K562 (cell line): ENCODE data around the gene MATN1. TPM values are rescaled to one million over a fixed set of nuclear protein-coding genes. Genes with fewer than 3 reads are reported as not detected.

ENCODE experiments used
- CAMTA2 ChIP-seq: fragments of 250-450 bp; sonication (Bioruptor Pico); conservative IDR thresholded peaks from 2 replicates; pipeline ENCODE4 v1.5.1; 2022
- ELF4 ChIP-seq: fragments of 450-650 bp; formaldehyde crosslinking; IDR thresholded peaks from 2 replicates; pipeline ENCODE4 v1.4.0; 2022; ENCODE audit warnings: missing genetic modification characterization
- FOXA1 ChIP-seq: fragments of 450-650 bp; IDR thresholded peaks from 2 replicates; pipeline ENCODE4 v1.6.1; 2016; ENCODE audit warnings: mild to moderate bottlenecking, borderline replicate concordance
- FUS ChIP-seq: fragments of 200-400 bp; formaldehyde crosslinking; optimal IDR thresholded peaks from 2 replicates; pipeline ENCODE3; 2017; ENCODE audit warnings: low read depth, low read length
- GTF2A2 ChIP-seq: IDR thresholded peaks from 2 replicates; pipeline ENCODE4 v1.6.1; 2016; ENCODE audit warnings: mild to moderate bottlenecking, missing genetic modification characterization, missing compliant biosample characterization
- MAZ ChIP-seq, 2 experiments: fragments of 450-650 bp in 1 of 2; sonication (generic) in 1 of 2; formaldehyde crosslinking; IDR thresholded peaks in 1 of 2; conservative IDR thresholded peaks in 1 of 2; 2 replicates each; pipeline versions ENCODE4 v1.4.0 to v1.5.0; 2020; ENCODE audit warnings: mild to moderate bottlenecking in 1 of 2, missing genetic modification reagents in 1 of 2
- MECOM ChIP-seq: fragments of 250-450 bp; sonication (Bioruptor Pico); IDR thresholded peaks from 2 replicates; pipeline ENCODE4 v1.8.0; 2022; ENCODE audit warnings: inconsistent platforms
- NFRKB ChIP-seq: fragments of 450-650 bp; IDR thresholded peaks from 2 replicates; pipeline ENCODE4 v1.6.1; 2016; ENCODE audit warnings: low read depth
- NFXL1 ChIP-seq: fragments of 450-650 bp; formaldehyde crosslinking; IDR thresholded peaks from 2 replicates; pipeline ENCODE4 v1.4.0; 2021; ENCODE audit warnings: mild to moderate bottlenecking
- POU5F1 ChIP-seq: fragments of 150-350 bp; IDR thresholded peaks from 2 replicates; pipeline ENCODE4 v1.6.1; 2014; ENCODE audit warnings: borderline replicate concordance, low read length, low read depth, mild to moderate bottlenecking; ENCODE audit not compliant: partially characterized antibody
- SPI1 ChIP-seq: IDR thresholded peaks from 2 replicates; pipeline ENCODE4 v1.6.1; 2011; ENCODE audit warnings: low read depth, low read length, control low read depth, borderline replicate concordance
- ZBTB17 ChIP-seq: fragments of 450-650 bp; formaldehyde crosslinking; IDR thresholded peaks from 2 replicates; pipeline ENCODE4 v1.4.0; 2020; ENCODE audit warnings: mild to moderate bottlenecking
- ZKSCAN1 ChIP-seq: fragments of 150-350 bp; IDR thresholded peaks from 2 replicates; pipeline ENCODE4 v1.6.1; 2016; ENCODE audit warnings: low read depth, low read length
- ZNF239 ChIP-seq: fragments of 250-450 bp; sonication (Bioruptor Pico); IDR thresholded peaks from 2 replicates; pipeline ENCODE4 v1.4.0; 2020; ENCODE audit warnings: mild to moderate bottlenecking
- ZNF324 ChIP-seq: fragments of 250-450 bp; sonication (Bioruptor Pico); IDR thresholded peaks from 2 replicates; pipeline ENCODE4 v1.4.0; 2020; ENCODE audit warnings: mild to moderate bottlenecking
- polyA plus RNA-seq, 8 experiments: library from polyadenylated mRNA; depleted of rRNA in 4 of 8; stranded (reverse) in 5 of 8; unstranded in 3 of 8; fragments of >200 nt; fragmentation: Nextera tagmentation in 2 of 8; fragmentation: Illumina TruSeq in 1 of 8; extraction: Ambion mirVana in 2 of 8; extraction: Trizol in 1 of 8; gene quantifications; 2 replicates each; pipeline versions ENCODE4 v1.2.1 to v1.2.3, GENCODE V29; 2011 to 2014; ENCODE audit warnings: inconsistent platforms in 1 of 8, missing spikeins in 1 of 8
- total RNA-seq, 7 experiments: library from RNA; depleted of rRNA in 6 of 7; stranded (reverse); fragments of >200 nt in 6 of 7; fragmentation: Illumina TruSeq in 2 of 7; extraction: Trizol in 2 of 7; gene quantifications; 2 replicates each; pipeline versions ENCODE4 v1.2.1 to v1.2.3, GENCODE V29; 2011 to 2021; ENCODE audit warnings: low replicate concordance in 1 of 7
- TF ChIP-seq, protein P1 (sequence below): fragments of 200-800 bp; sonication (Bioruptor generic); IDR thresholded peaks from 2 replicates; pipeline ENCODE4 v1.6.1; 2017; ENCODE audit warnings: missing genetic modification characterization, missing compliant biosample characterization
- TF ChIP-seq, protein P2 (sequence below): sonication (generic); formaldehyde crosslinking; IDR thresholded peaks from 2 replicates; pipeline ENCODE4 v1.9.0; 2022; ENCODE audit warnings: mild to moderate bottlenecking, missing genetic modification reagents
- TF ChIP-seq, protein P3 (sequence below): conservative IDR thresholded peaks from 2 replicates; pipeline ENCODE4 v1.6.1; 2011; ENCODE audit warnings: low read depth, mild to moderate bottlenecking, low read length; ENCODE audit not compliant: control insufficient read depth
- TF ChIP-seq, protein P4 (sequence below), 3 experiments: fragments of 200-800 bp in 1 of 3; sonication (Bioruptor generic) in 1 of 3; sonication (generic) in 1 of 3; formaldehyde crosslinking in 1 of 3; IDR thresholded peaks; 2 replicates each; pipeline versions ENCODE4 v1.6.1 to v1.8.0; 2016 to 2022; ENCODE audit warnings: mild to moderate bottlenecking in 2 of 3, missing compliant biosample characterization in 2 of 3, missing genetic modification characterization in 2 of 3, missing genetic modification reagents in 1 of 3
- TF ChIP-seq, protein P5 (sequence below): fragments of 250-450 bp; sonication (Bioruptor Pico); IDR thresholded peaks from 2 replicates; pipeline ENCODE4 v1.8.0; 2021; ENCODE audit warnings: moderate library complexity, mild to moderate bottlenecking, inconsistent platforms
- TF ChIP-seq, protein P6 (sequence below): fragments of 450-650 bp; IDR thresholded peaks from 2 replicates; pipeline ENCODE4 v1.6.1; 2018; ENCODE audit warnings: mild to moderate bottlenecking, low read depth; ENCODE audit not compliant: partially characterized antibody

The MATN1 gene
- total and polyA plus RNA-seq, 9 of the 15 experiments (the other 6 are each of a cell fraction or from before 2014, with no cell fraction given), result 0.10 to 2.3 (median 1.2) TPM

DNA sequence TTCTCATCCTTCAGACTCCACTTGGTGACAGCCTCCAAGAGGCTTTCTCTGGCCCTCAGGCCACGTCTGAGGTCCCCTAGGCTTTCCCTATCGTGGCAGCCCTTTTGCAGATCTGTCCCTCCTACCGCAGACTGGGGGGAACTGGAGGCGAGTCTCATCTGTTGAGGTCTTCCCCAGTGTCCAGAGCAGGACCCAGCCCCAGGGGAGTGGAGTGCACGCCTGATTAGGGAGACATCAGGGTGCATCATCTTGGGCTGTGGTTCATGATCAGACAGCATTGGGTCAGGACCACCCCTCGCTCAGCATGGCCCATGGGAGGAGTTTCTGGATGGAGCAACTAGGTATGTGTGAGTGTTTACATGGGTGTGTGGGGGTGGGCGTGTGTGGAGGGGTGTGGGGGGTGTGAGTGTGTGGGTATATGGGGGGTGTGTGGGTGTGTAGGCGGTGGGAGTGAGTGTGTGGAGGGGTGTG is 8.5 kb upstream of the MATN1 start (continued):
- TF ChIP-seq FUS (no peak), CAMTA2 (CRISPR knock-in tag) (0 out of 2 replicates have a peak, but pooled peaks have one; percentile 50), ZNF324 (CRISPR knock-in tag) (no peak), ZBTB17 (peak; percentile 70; the same call in 1 of the 2 replicates), GTF2A2 (tag) (no peak), NFXL1 (CRISPR knock-in tag) (no peak), NFRKB (peak; percentile 70; the same call in 1 of the 2 replicates), POU5F1 (no peak), MAZ (CRISPR knock-in tag; conservative IDR thresholded peaks at IDR 0.05 in 1 of 2, IDR thresholded peaks at IDR 0.05 in 1 of 2) (peak; percentile 52 to 57), ZNF239 (CRISPR knock-in tag) (peak; percentile 47; the same call in 1 of the 2 replicates), ELF4 (CRISPR knock-in tag) (no peak), MECOM (0 out of 2 replicates have a peak, but pooled peaks have one; percentile 40), ZKSCAN1 (no peak), SPI1 (peak; percentile 52; the same call in 1 of the 2 replicates), FOXA1 (no peak)
- TF ChIP-seq, protein P1, sequence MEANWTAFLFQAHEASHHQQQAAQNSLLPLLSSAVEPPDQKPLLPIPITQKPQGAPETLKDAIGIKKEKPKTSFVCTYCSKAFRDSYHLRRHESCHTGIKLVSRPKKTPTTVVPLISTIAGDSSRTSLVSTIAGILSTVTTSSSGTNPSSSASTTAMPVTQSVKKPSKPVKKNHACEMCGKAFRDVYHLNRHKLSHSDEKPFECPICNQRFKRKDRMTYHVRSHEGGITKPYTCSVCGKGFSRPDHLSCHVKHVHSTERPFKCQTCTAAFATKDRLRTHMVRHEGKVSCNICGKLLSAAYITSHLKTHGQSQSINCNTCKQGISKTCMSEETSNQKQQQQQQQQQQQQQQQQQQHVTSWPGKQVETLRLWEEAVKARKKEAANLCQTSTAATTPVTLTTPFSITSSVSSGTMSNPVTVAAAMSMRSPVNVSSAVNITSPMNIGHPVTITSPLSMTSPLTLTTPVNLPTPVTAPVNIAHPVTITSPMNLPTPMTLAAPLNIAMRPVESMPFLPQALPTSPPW, result no peak; the same call in 1 of the 2 replicates
- TF ChIP-seq, protein P2, sequence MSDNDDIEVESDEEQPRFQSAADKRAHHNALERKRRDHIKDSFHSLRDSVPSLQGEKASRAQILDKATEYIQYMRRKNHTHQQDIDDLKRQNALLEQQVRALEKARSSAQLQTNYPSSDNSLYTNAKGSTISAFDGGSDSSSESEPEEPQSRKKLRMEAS, result peak; percentile 51
- TF ChIP-seq, protein P3, sequence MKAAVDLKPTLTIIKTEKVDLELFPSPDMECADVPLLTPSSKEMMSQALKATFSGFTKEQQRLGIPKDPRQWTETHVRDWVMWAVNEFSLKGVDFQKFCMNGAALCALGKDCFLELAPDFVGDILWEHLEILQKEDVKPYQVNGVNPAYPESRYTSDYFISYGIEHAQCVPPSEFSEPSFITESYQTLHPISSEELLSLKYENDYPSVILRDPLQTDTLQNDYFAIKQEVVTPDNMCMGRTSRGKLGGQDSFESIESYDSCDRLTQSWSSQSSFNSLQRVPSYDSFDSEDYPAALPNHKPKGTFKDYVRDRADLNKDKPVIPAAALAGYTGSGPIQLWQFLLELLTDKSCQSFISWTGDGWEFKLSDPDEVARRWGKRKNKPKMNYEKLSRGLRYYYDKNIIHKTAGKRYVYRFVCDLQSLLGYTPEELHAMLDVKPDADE, result no peak
- TF ChIP-seq, protein P4, sequence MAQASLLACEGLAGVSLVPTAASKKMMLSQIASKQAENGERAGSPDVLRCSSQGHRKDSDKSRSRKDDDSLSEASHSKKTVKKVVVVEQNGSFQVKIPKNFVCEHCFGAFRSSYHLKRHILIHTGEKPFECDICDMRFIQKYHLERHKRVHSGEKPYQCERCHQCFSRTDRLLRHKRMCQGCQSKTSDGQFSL (CRISPR knock-in tag; IDR thresholded peaks at IDR 0.05), result peak; percentile 69; the same call in 1 of the 2 replicates
- TF ChIP-seq, protein P4 (tag; IDR thresholded peaks at IDR 0.05), result no peak
- TF ChIP-seq, protein P5, sequence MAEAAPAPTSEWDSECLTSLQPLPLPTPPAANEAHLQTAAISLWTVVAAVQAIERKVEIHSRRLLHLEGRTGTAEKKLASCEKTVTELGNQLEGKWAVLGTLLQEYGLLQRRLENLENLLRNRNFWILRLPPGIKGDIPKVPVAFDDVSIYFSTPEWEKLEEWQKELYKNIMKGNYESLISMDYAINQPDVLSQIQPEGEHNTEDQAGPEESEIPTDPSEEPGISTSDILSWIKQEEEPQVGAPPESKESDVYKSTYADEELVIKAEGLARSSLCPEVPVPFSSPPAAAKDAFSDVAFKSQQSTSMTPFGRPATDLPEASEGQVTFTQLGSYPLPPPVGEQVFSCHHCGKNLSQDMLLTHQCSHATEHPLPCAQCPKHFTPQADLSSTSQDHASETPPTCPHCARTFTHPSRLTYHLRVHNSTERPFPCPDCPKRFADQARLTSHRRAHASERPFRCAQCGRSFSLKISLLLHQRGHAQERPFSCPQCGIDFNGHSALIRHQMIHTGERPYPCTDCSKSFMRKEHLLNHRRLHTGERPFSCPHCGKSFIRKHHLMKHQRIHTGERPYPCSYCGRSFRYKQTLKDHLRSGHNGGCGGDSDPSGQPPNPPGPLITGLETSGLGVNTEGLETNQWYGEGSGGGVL (CRISPR knock-in tag), result no peak
- TF ChIP-seq, protein P6, sequence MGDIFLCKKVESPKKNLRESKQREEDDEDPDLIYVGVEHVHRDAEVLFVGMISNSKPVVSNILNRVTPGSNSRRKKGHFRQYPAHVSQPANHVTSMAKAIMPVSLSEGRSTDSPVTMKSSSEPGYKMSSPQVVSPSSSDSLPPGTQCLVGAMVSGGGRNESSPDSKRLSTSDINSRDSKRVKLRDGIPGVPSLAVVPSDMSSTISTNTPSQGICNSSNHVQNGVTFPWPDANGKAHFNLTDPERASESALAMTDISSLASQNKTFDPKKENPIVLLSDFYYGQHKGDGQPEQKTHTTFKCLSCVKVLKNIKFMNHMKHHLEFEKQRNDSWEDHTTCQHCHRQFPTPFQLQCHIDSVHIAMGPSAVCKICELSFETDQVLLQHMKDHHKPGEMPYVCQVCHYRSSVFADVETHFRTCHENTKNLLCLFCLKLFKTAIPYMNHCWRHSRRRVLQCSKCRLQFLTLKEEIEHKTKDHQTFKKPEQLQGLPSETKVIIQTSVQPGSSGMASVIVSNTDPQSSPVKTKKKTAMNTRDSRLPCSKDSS, result no peak
